ENCODE measurements around the gene TMEM179. TPM values are rescaled to one million over a fixed set of nuclear protein-coding genes. Genes with fewer than 3 reads are reported as not detected.

The TMEM179 gene
- polyA plus RNA-seq, 3 donors: 0.80 to 1.2 (median 0.80) TPM

GRCh38 chr14:104600141-104600643 lies 4.4 kb downstream of the TMEM179 start:
- DNase-seq (ENCODE audit: low read depth in 3 of 3, low spot score in 2 of 3): no peak

- DNase-seq (ENCODE audit: low read depth in 3 of 3, low spot score in 2 of 3): no peak
These were observed 5.1 kb downstream of the TMEM179 start for GRCh38 chr14:104599446-104599845.

DNA sequence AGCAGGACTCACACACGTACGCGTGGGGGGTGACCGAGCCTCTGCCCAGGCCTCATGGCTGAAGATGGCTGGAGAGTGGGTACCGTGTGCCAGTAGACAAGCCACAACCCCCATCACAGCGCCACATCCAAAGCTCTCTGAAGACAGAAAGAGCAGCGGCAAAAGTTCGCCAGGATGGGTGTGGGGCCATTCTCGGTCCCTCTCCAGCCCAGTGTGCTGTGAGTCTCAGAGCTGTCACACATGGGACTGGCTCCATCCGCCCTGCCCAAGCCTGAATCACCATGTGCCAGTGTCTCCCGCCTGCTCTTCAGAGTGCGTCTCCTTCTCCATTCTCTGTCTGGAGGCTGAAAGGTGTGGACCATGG lies 5.7 kb downstream of the TMEM179 start:
- no peak for DNase-seq (ENCODE audit: low read depth in 3 of 3, low spot score in 2 of 3)

GRCh38 chr14:104598039-104598909 lies 6.3 kb downstream of the TMEM179 start:
- DNase-seq (ENCODE audit: low read depth in 3 of 3, low spot score in 2 of 3): no peak

DNA sequence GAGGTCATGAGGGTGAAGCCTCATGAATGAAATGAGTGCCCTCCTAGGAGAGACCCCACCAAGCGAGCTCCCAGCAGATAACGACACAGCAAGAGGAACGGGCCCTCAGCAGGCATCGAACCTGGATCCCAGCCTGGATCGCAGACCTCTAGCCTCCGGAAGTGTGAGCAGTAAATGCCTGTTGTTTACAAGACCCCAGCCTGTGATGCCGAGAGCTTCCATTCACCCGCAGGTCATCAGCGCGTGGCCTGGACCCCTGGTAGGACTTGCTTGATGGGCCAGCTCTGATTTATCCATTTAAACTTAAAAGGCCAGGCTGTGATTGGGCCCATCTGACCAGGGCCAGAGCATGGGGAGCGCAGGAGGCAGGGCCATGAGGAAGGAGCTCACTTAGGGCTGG lies 7.0 kb downstream of the TMEM179 start:
- DNase-seq (ENCODE audit: low read depth in 3 of 3, low spot score in 2 of 3): no peak

DNA sequence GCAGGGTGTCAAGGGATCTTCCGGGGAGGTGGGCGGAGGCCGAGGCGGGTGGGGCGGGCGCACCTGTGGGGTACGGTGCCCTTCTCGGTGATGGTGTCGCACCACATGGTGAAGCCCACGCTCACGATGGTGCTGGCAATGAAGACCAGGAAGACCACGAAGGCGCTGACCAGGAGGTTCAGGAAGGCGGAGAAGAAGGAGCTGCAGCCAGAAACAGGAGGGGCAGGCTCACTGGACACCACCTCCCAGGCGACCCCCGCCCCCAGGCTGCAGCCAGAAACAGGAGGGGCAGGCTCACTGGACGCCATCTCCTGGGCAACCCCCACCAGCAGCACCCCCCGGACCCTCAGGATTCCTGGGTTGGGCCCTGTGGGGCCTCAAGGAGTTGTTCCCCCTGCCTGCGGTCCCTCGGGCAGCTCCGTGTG lies 7.6 kb downstream of the TMEM179 start:
- DNase-seq (ENCODE audit: low read depth in 3 of 3, low spot score in 2 of 3): no peak

GRCh38 chr14:104596451-104596918 lies 8.1 kb downstream of the TMEM179 start:
- no peak for DNase-seq (ENCODE audit: low read depth in 3 of 3, low spot score in 2 of 3)

DNA sequence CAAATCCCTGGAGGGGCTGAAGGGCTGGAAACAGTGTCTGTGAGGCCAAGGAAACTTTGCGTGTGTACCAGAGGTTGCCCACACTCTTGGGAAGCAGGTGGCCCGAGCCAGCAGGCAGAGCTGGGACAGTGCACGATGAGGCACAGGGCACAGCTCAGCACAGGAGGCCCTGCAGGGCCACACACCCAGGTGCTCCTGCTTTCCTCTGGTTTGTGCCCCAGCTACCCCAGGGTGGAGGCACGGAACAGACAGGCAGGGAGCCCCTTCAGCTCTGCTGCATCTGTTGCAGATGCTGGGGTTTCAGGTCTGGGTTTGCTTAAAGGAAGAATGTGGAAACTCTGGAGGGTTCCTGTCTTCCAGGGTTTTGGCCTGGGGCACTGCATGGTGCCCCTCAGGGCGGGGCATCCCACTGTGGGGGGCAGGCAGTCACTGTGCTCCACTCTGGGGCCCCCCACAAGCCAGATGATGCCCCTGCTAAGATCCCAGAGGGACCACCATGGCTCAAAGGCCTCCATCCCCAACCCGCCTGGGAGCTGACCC lies 8.6 kb downstream of the TMEM179 start:
- no peak for DNase-seq (ENCODE audit: low read depth in 3 of 3, low spot score in 2 of 3)

DNA sequence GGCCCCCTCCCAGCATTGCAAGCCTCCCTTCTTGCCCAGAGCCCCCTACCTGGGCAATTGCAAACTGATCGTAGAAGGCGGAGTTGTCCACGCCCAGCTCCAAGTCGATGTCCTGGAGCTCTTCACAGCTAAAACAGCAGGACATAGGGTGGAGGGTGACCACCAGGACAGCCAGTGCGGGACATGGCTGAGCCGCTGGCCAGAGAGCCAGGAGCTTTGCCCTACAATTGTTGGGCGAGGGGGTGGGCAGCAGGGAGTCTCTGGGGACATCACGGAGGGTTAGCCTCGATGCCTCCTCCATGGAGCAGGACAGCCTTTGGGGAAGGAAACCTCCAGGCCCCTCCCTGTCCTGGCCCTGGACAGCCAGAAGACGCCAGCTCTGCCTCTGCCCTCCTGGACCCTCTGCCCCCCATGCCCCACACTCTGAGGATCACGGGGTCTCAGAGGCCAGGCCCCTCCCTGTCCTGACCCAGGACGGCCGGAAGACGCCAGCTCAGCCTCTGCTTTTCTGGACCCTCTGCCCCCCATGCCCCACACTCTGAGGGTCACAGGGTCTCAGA lies 9.4 kb downstream of the TMEM179 start:
- no peak for DNase-seq (ENCODE audit: low read depth in 3 of 3, low spot score in 2 of 3)

DNA sequence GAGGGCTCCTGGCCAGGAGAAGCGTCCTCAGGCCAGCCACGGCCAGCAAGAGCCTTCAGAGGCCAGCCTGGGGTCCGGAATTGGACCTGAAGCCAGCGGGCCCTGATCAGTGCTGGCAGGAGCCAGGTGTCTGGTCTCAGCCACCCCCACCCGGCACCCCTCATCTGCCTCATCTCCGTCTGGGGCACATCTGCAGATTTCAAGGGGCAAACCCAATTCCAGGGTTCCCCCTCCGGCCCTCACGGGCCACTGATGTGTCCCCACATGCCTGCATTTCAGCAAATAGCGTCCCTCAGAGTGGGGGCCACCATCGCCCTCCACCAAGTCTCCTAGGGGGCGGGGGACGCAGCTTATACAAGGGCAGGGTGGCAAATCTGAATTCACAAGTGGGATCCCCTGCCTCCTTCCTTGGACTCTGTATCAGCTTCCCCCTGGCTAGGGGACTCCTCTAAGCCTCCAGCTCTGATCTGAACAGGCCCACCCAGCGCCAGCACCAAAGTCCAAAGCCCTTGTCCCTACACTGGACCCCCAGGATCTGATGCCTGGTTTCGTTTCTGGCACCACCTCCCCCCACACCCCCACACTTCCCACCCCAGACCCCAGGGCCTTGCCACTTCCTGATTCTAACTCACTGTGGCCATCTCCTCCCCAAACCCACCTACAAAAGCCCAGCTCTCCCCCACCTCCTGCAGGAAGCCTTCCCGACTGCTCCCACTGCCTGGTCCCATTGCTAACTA lies 10.1 kb downstream of the TMEM179 start:
- DNase-seq (ENCODE audit: low read depth in 3 of 3, low spot score in 2 of 3): no peak

- DNase-seq (ENCODE audit: low read depth in 3 of 3, low spot score in 2 of 3): no peak
These were observed 10.8 kb downstream of the TMEM179 start for GRCh38 chr14:104593710-104594136.

GRCh38 chr14:104593241-104593701 lies 11.3 kb downstream of the TMEM179 start:
- no peak for DNase-seq (ENCODE audit: low read depth in 3 of 3, low spot score in 2 of 3)

- DNase-seq (ENCODE audit: low read depth in 3 of 3, low spot score in 2 of 3): no peak
These were observed 11.8 kb downstream of the TMEM179 start for GRCh38 chr14:104592785-104593184.

GRCh38 chr14:104592292-104592672 lies 12.3 kb downstream of the TMEM179 start:
- DNase-seq (ENCODE audit: low read depth in 3 of 3, low spot score in 2 of 3): no peak

- DNase-seq (ENCODE audit: low read depth in 3 of 3, low spot score in 2 of 3): no peak
These were observed 12.9 kb downstream of the TMEM179 start for GRCh38 chr14:104591506-104592291.

GRCh38 chr14:104591031-104591430 lies 13.5 kb downstream of the TMEM179 start:
- DNase-seq (ENCODE audit: low read depth in 3 of 3, low spot score in 2 of 3): no peak

- no peak for DNase-seq (ENCODE audit: low read depth in 3 of 3, low spot score in 2 of 3)
These were observed 14.2 kb downstream of the TMEM179 start for GRCh38 chr14:104590240-104590965.

- no peak for DNase-seq (ENCODE audit: low read depth in 3 of 3, low spot score in 2 of 3)
These were observed 15.0 kb downstream of the TMEM179 start for GRCh38 chr14:104589338-104590195.
